Effector memory CD8-positive, alpha-beta T cell (primary cell): ENCODE results near the gene SRPRA.
A peak's percentile ranks its signal among the peaks of the same experiment; 100 is the strongest.
"Not testable (repeated sequence)": the region's sequence is repeated elsewhere in the genome, so short reads cannot be mapped to it uniquely, and the experiment has no call there.

Experiments
- ATAC-seq: fragments of 150-1000 bp; cut with Tn5 transposase; replicated peaks from 2 replicates; pipeline ENCODE4 v1.10.0; 2021; ENCODE audit warnings: mild to moderate bottlenecking, moderate library complexity
- DNase-seq, 3 experiments: peaks; one replicate each; pipeline ENCODE4 v3.0.0; 2021
- H3K27ac Mint-ChIP-seq, 2 donors: one replicate each; pipeline ENCODE4 v1.8.0; 2022; ENCODE audit warnings: mild to moderate bottlenecking in 2 of 2, mixed read lengths in 2 of 2, moderate library complexity in 2 of 2
- H3K27me3 Mint-ChIP-seq, 2 donors: one replicate each; pipeline ENCODE4 v1.8.0; 2022; ENCODE audit warnings: mixed read lengths in 2 of 2
- H3K36me3 Mint-ChIP-seq: one replicate; pipeline ENCODE4 v1.8.0; 2022; ENCODE audit warnings: mild to moderate bottlenecking, moderate library complexity, mixed read lengths; ENCODE audit not compliant: insufficient read depth
- H3K4me1 Mint-ChIP-seq, 2 donors: one replicate each; pipeline ENCODE4 v1.8.0; 2022; ENCODE audit warnings: low read depth in 2 of 2, mixed read lengths in 2 of 2
- H3K4me3 Mint-ChIP-seq, 2 donors: one replicate each; pipeline ENCODE4 v1.8.0; 2022; ENCODE audit warnings: mild to moderate bottlenecking in 2 of 2, mixed read lengths in 2 of 2, moderate library complexity in 2 of 2
- H3K9me3 Mint-ChIP-seq, 2 donors: one replicate each; pipeline ENCODE4 v1.8.0; 2022; ENCODE audit warnings: mixed read lengths in 2 of 2
- total RNA-seq, 9 experiments: gene quantifications; one replicate each; lab custom pipeline; 2026; lab: John Stamatoyannopoulos, UW

SRPRA gene
- total RNA-seq, result 136 to 250 (median 155) reads per million in 9 experiments

GRCh38 chr11:126268708-126269579 is at the start of gene SRPRA, which contains the start of gene FOXRED1:
Gene SRPRA, minus strand, starts transcription at chr11:126268895. Its CDS starts 91 bp downstream, at chr11:126268804.
Gene FOXRED1, plus strand, starts transcription at chr11:126269154. Its CDS starts 53 bp downstream, at chr11:126269207.
- no peaks in the 10 kb centered on the region for H3K27me3 Mint-ChIP-seq
- DNase-seq (peak; percentile 100), ATAC-seq (peak; percentile 97)
- H3K9me3 Mint-ChIP-seq, result no peaks in the 10 kb centered on the region
- H3K4me1 Mint-ChIP-seq, result peaks cover 25 to 28% of the 10 kb centered on the region in 2 donors
- peaks cover 48% of the 10 kb centered on the region for H3K36me3 Mint-ChIP-seq
- peak within 1 kb of the TSS; percentile 98 to 99 for H3K27ac Mint-ChIP-seq
- peak within 1 kb of the TSS; percentile 94 to 98 for H3K4me3 Mint-ChIP-seq

DNA sequence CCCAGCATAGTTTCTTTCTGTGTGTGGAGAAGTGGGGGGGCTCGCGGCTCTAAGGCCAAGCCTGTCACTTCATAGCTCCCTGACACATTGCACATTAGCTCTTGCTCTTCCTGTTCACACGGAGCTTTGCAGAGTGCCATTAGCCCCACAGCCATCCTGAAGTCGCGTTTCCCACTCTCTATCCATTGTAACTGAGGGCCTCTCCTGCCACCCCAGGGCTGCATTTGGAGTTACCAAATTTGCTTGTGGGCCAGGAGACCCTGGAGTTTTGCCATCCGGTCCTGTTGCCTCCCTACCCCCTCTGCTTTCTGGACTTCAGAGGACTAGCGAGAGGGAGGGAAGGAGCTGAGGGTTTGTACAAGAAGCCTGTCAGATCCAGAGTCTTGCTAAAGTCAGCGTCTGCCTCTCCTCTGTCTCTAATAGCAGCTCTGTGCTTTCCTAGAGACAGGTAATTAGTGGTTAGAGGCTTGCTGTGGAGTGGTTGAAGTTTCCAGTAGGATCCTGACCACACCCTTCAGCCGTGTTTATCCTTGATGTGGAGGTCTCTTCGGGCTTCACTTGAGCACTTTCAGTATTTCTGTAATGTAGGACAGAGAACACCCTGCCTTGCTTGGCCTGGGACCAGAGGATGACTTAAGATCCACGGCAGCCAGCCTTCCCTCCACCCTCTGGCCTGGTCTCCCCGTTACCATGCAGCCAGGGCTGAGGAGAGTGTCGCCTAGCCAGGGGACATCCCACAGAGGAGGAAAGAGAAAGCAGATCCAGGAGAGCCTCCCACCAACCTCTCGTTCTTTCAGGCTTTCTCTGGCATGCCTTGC is 49.3 kb upstream of the SRPRA start:
- ATAC-seq (peak; percentile 65), DNase-seq (no peak)
- peak overlapping the region; percentile 91 to 94 for H3K27ac Mint-ChIP-seq
- peak overlapping the region; percentile 63 to 70 for H3K4me3 Mint-ChIP-seq
- H3K36me3 Mint-ChIP-seq, result peaks cover 19% of the 10 kb centered on the region
- H3K27me3 Mint-ChIP-seq, result no peaks in the 10 kb centered on the region
- no peaks in the 10 kb centered on the region for H3K9me3 Mint-ChIP-seq
- peaks cover 27 to 49% of the 10 kb centered on the region in 2 donors for H3K4me1 Mint-ChIP-seq

DNA sequence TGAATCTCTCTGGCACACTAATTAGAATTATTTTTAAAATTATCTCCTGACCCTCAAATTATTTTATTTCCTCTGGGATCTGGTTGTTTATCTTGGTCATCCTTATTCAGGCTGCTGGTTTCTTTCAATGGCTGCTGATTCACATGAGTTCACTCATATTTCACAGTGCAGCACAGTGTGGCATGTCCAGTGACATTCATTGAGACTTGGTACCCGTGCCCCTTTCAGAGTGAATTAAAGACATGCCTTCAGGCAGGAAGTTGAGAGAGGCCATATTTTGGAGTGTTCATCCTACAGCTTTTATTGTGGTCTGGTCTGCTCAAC is 48.7 kb upstream of the SRPRA start:
- Mint-ChIP-seq H3K27ac (peak overlapping the region; percentile 91 to 94), H3K27me3 (no peaks in the 10 kb centered on the region), H3K4me3 (peak overlapping the region; percentile 63 to 70), H3K9me3 (no peaks in the 10 kb centered on the region), H3K4me1 (peaks cover 30 to 49% of the 10 kb centered on the region in 2 donors), H3K36me3 (peaks cover 20% of the 10 kb centered on the region)
- ATAC-seq, result no peak
- no peak for DNase-seq

GRCh38 chr11:126313826-126314225 is 45.1 kb upstream of the SRPRA start:
- H3K4me3 Mint-ChIP-seq, result no peak overlapping the region
- H3K27me3 Mint-ChIP-seq, result no peaks in the 10 kb centered on the region
- no peak for DNase-seq
- H3K36me3 Mint-ChIP-seq, result peaks cover 23% of the 10 kb centered on the region
- H3K4me1 Mint-ChIP-seq, result peaks cover 38 to 47% of the 10 kb centered on the region in 2 donors
- ATAC-seq, result no peak
- H3K9me3 Mint-ChIP-seq, result no peaks in the 10 kb centered on the region
- H3K27ac Mint-ChIP-seq, result no peak overlapping the region

DNA sequence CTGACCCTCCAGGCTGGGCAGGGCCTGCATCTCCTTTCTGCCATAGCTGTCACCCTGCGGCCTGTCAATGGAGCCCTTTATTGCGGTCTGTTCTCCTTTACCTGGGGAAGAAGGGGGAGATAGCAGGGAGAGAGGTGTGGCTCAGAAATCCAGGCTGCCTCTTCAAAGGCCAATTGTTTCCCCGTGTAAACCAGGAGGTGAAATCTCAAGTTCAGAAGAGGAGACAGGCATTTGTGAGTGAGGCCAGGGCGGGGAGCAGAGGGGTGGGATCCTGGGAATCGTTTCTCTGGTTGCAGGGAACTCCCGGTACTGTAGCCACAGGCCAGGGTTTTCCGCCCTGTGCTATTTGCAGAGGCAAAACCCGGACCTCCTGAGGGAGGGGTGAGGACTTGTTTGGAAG is 44.3 kb upstream of the SRPRA start:
- Mint-ChIP-seq H3K36me3 (peaks cover 19% of the 10 kb centered on the region), H3K4me1 (peaks cover 29 to 39% of the 10 kb centered on the region in 2 donors), H3K27ac (peak overlapping the region in 1 of 2 donors; percentile 87), H3K4me3 (no peak overlapping the region), H3K27me3 (no peaks in the 10 kb centered on the region), H3K9me3 (no peaks in the 10 kb centered on the region)
- DNase-seq, result no peak
- no peak for ATAC-seq

DNA sequence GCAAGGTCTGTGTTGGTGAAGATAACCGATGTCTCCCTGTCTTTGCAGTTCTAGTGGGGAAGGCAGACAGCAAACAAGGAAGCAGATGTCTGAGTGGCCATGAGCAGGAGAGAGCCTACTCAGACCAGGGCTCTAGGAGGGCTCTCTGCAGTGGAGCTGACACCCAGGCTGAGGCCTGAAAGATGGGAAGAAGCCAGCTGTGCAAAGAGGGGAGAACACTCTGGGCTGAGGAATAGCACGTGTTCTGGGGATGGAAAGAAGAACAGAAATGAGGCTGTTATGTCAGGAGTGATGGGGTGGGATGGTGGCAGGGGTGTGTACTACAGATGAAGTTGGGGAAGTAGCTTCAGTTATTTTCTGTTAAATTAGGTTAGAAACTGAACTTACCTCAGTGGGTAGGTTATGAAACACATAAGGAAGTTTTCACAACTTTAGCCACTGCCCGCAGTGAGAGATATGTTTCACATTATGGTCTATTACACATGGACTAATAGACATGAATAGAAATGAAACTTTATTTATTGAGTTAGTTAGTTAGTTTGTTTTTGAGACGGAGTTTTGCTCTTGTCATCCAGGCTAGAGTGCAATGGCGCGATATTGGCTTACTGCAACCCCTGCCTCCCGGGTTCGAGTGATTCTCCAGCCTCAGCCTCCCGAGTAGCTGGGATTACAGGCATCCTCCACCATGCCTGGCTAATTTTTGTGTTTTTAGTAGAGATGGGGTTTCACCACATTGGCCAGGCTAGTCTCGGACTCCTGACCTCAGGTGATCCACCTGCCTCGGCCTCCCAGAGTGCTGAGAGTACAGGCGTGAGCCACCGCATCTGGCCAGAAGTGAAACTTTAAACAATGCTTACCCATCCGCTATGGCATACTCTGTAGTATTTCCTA is 43.0 kb upstream of the SRPRA start:
- ATAC-seq (no peak), DNase-seq (no peak)
- H3K36me3 Mint-ChIP-seq, result peaks cover 25% of the 10 kb centered on the region
- H3K9me3 Mint-ChIP-seq, result no peaks in the 10 kb centered on the region
- no peaks in the 10 kb centered on the region for H3K27me3 Mint-ChIP-seq
- H3K4me3 Mint-ChIP-seq, result no peak overlapping the region
- peaks cover 25 to 36% of the 10 kb centered on the region in 2 donors for H3K4me1 Mint-ChIP-seq
- no peak overlapping the region for H3K27ac Mint-ChIP-seq

DNA sequence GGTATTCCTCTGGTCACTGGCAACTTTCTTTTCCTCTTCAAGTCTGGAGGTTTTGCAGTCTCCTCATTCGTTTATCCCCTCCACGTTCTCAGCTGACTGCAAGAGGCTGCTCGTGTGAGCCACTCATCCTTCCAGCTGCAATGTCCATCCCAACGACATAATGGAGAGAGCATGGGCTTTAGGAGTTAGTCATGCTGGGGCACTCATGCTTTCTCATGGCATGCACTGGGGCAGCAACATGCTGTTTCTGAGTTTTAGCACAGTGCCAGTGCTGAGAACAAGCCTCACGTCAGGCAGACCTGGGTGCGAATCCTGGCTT is 42.3 kb upstream of the SRPRA start:
- peaks cover 26 to 38% of the 10 kb centered on the region in 2 donors for H3K4me1 Mint-ChIP-seq
- peak overlapping the region in 1 of 2 donors; percentile 79 for H3K27ac Mint-ChIP-seq
- peaks cover 18% of the 10 kb centered on the region for H3K36me3 Mint-ChIP-seq
- DNase-seq, result no peak
- H3K4me3 Mint-ChIP-seq, result no peak overlapping the region
- H3K27me3 Mint-ChIP-seq, result no peaks in the 10 kb centered on the region
- no peak for ATAC-seq
- no peaks in the 10 kb centered on the region for H3K9me3 Mint-ChIP-seq

DNA sequence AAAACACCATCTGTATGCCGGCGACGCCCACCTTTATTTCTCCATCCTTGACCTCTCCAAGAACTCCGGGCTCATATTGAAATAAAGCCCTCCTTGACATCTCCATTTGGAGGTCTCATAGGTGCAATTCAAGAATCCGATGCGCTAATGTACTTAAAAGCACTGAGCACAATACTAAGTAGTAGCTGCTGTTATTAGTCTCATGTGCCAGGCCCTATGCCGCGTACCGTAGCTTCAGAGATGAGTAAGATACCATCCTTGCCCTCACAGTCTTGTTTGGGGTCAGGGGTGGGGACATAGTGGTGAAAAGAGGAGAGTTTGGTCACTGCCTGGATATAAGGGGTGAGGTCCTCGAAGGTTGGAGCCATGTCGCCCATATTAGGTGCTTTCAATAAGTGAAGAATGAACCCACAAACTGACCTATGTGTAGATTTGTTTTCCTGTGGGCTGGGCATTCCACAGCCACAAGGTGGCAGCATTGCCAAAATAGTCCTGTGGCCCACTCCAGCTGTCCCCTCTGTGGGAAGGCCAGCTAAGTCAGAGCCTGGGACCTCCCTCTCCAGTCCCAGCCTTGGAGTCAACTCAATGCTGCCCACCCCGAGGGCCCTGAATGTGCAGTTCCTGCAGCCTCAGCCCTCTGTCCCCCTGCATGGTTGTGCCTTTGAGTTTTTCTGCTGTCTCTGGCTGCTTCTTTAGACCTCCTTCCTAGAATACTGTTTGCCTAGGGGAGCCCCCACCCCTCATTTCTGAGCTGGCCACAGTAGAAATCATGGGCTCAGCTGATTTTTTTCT is 41.7 kb upstream of the SRPRA start:
- H3K36me3 Mint-ChIP-seq, result peaks cover 18% of the 10 kb centered on the region
- DNase-seq (peak; percentile 50 to 54 (median 53)), ATAC-seq (peak; percentile 83)
- H3K9me3 Mint-ChIP-seq, result no peaks in the 10 kb centered on the region
- no peak overlapping the region for H3K4me3 Mint-ChIP-seq
- H3K4me1 Mint-ChIP-seq, result peaks cover 30 to 44% of the 10 kb centered on the region in 2 donors
- no peaks in the 10 kb centered on the region for H3K27me3 Mint-ChIP-seq
- peak overlapping the region; percentile 72 to 79 for H3K27ac Mint-ChIP-seq

GRCh38 chr11:126308771-126309170 is 40.1 kb upstream of the SRPRA start:
- H3K4me3 Mint-ChIP-seq, H3K9me3 Mint-ChIP-seq, H3K27ac Mint-ChIP-seq, DNase-seq, H3K27me3 Mint-ChIP-seq, ATAC-seq: not testable (repeated sequence)
- Mint-ChIP-seq H3K36me3 (peaks cover 29% of the 10 kb centered on the region), H3K4me1 (peaks cover 39 to 49% of the 10 kb centered on the region in 2 donors)

DNA sequence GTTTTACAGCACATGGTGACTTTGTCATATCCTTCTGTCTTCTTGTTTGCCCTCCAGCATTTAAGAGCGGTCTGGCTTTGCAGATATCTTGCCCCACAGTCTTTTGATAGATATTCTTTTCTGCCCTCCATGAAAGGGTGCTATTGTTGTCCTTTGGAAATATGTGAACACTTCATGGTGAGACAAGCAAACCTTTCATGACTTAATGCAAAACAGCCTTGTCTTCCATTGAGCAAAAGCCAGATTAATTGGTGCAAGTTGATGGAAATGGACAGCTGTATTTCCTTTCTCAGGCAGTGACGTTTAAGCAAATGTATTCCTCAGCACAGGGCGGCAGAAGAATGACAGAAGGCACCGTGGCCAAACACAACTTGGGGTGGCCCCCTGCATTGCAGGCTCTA is 39.6 kb upstream of the SRPRA start:
- Mint-ChIP-seq H3K36me3 (peaks cover 30% of the 10 kb centered on the region), H3K27ac (peak overlapping the region in 1 of 2 donors; percentile 62), H3K9me3 (no peaks in the 10 kb centered on the region), H3K4me3 (no peak overlapping the region), H3K27me3 (no peaks in the 10 kb centered on the region), H3K4me1 (peaks cover 37 to 50% of the 10 kb centered on the region in 2 donors)
- DNase-seq (no peak), ATAC-seq (no peak)

DNA sequence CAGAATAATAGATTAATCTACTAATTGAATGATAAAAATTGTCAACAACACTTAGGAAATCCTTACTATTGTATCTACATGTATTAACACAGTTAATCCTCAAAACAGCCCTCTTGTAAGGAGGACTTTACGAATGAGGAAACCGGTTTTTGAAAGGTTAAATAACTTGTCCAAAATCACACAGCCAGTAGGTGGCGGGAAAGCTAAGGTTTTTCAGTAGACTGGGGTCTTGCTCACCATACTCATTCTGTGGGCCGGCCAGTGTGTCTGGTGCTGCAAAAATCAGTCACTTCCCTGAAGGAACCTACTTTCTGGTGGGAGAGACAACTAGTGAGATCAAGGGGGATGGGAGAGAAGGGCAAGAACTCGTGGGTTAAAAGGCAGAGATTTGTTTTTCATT is 39.0 kb upstream of the SRPRA start:
- Mint-ChIP-seq H3K9me3 (no peaks in the 10 kb centered on the region), H3K27me3 (no peaks in the 10 kb centered on the region), H3K27ac (peak overlapping the region; percentile 56 to 62), H3K36me3 (peaks cover 27% of the 10 kb centered on the region), H3K4me1 (peaks cover 34 to 52% of the 10 kb centered on the region in 2 donors), H3K4me3 (no peak overlapping the region)
- DNase-seq (no peak), ATAC-seq (no peak)

DNA sequence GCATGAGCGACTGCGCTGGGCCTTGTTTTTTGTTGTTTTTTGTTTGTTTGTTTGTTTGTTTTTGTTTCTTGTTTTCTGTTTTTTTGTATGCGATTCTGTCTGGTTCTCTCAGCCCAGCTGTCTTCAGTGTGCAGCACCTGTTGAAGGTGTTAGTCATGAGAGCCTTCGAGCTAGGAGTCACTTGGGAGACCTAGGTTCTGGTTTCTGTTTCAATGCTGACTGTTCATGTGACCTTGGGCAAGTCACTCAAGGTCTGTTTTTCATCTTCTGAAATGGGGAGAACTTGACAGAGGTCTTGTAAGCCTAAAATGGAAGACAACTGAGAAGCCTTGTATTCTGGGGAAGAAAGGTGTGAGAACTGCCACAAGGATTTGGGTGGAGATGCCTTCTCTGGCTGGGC is 37.0 kb upstream of the SRPRA start:
- peaks cover 24 to 43% of the 10 kb centered on the region in 2 donors for H3K4me1 Mint-ChIP-seq
- no peak for ATAC-seq
- peaks cover 27% of the 10 kb centered on the region for H3K36me3 Mint-ChIP-seq

More for the DNA sequence above, 37.0 kb upstream of the SRPRA start:
- Mint-ChIP-seq H3K4me3 (peak overlapping the region; percentile 96 to 97), H3K27me3 (no peaks in the 10 kb centered on the region), H3K9me3 (no peaks in the 10 kb centered on the region), H3K27ac (peak overlapping the region; percentile 81 to 94)
- DNase-seq, result no peak
